NK-92 (cell line): Measurements from ENCODE around the gene NCCRP1.

ENCODE experiments used
- DNase-seq: peaks from one replicate; lab custom pipeline; 2025; ENCODE audit not compliant: unreplicated experiment; lab: John Stamatoyannopoulos, UW

The NCCRP1 gene

DNA sequence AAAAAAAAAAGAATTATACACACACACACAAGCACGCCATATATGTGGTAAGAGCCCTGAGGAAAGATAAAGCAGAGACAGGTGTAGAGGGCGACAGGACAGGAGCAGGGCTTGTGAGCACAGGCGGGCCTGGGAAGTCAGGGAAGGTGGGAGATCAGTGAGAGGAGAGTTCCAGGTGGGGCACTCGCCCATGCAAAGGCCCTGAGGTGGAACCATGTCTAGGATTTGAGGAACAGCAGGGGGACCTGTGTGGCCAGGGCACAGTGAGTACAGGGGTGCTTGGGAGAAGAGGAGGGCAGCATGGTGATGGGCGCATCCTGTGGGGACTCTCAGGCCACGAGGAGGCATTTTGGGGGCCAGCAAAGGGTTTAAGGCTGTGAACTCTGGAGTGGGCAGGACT lies 32.5 kb upstream of the NCCRP1 start:
- DNase-seq: no peak

DNA sequence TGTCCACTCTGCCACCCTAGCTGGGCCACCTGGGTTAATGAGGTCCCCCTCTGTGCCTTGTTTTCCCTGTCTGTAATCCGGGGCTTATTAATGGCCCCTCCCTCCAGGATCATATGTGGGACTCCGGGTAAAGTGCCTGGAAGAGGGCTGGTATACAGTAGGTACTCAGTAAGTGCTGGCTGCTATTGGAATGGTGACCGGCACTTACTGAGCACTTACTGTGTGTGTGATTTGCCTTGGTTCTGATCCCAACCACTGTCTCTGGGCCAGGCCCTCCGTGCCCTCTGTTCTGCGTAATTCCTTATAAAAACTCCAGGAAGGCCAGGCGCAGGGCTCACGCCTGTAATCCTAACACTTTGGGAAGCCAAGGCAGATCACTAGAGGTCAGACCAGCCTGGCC lies 30.9 kb upstream of the NCCRP1 start:
- no peak for DNase-seq

DNA sequence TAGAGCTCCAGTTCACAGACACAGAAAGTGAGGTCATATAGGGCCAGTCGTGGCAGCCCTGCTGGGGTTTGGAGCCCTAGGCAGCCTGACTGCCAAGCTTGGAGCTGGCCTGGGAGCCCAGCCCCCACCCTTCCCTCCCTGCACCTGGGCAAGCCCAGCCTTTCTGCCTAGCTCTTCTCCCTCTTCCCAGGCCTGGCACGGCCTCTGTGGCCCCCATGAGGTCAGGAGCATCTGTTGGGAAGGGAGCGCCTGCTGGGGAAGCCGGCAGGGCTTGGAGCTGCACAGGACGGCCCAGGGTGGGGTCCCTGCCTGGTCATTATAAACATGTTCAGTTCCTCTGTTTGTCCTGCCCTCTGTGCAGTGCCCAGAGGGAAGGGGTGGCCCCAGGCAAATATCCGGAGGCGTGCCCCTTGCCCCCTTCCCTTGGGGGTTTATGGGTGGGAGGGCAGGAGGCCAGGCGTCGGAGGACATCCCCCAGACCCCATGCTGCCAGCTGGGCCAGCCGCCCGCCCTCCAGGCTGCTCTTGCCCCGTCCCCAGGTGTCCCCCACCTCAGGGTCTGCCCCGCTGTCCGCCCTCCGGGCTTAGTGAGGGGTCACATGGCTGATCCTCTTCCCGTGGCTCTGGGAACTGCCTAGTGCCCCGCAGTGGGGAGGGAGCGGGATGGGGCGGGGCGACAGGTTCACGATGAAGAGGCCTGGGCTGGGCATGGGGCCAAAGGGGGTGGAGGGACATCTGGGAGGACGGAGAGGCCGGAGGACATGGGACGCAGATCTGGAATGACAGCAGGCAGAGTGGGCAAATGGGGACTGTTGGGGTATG lies 30.0 kb upstream of the NCCRP1 start:
- no peak for DNase-seq

DNA sequence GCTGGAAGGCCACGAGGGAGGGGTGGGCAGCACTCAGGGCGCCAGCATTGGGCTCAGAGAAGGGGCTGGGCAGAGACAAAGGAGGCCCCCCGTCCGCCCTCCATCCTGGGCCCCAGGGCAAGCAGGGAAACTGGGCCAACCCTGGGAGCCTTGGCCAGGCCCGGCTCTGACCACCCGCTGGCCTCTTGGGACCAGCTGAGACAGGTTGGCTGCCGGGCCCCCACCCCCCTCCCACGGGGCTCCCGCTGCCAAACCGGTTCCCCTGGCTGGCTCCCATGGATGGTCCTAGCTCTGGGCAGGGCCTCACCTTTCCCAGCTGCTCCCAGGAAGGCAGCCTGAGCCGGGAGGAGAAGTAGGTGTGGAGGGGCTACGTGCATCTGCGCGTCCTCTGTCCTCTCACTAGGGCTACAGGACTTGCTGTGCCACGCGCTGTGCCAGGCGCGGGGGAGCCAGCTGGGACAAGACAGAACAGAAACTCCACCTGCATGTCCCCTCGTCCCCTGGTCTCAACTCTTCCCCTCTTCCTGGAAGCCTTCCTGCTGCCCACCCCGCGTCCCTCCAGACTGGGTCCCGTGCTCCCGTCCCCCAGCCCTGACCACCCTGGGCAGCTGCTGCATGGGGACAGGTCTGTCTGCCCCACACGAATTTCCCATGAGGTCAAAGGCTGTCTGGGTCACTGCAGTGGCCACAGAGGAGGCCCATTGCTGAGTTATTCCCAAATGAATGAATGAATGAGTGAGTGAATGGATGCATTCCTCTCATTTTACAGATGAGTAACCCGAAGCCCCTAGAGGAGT lies 29.1 kb upstream of the NCCRP1 start:
- no peak for DNase-seq

DNA sequence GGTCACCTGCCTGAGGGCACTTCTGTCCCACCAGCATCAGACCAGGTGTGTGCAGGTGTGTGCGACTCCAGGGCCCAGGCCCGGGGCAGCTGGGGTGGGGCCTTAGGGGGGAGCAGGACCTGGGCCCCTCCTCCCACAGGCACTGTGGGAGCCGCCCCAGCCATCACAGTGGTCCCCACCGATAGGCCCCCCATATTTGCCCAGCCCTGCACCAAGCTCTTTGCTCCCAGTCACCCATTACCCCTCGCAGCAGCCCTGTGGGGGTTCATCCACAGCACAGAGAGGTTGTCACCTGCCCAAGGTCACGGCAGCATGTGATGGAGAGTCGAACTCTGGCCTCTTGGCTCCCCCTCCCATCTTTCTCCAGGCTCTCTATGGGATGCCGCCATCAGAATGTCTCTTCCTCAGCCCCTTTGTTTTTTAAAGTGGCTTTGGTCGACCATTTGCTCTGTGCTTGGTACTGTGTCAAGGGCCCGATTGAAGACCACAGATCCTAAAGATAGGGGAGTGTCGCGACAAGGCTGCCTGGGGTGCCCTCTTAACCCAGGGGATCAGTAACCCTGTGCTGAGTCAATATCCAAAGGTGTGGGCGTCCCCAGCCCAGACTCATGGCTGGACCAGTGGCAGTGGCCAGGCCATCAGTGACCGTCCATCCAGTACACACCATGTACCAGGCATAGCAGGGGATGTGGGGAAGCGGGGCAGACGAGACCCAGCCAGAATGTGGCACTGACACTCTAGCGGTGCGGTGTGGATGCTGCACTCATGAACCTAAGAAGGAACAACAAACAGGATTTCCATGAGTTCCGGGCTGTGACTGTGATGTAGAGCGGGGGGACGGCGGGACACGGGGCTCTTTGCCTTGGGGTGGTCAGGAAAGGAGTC lies 28.3 kb upstream of the NCCRP1 start:
- DNase-seq: no peak

DNA sequence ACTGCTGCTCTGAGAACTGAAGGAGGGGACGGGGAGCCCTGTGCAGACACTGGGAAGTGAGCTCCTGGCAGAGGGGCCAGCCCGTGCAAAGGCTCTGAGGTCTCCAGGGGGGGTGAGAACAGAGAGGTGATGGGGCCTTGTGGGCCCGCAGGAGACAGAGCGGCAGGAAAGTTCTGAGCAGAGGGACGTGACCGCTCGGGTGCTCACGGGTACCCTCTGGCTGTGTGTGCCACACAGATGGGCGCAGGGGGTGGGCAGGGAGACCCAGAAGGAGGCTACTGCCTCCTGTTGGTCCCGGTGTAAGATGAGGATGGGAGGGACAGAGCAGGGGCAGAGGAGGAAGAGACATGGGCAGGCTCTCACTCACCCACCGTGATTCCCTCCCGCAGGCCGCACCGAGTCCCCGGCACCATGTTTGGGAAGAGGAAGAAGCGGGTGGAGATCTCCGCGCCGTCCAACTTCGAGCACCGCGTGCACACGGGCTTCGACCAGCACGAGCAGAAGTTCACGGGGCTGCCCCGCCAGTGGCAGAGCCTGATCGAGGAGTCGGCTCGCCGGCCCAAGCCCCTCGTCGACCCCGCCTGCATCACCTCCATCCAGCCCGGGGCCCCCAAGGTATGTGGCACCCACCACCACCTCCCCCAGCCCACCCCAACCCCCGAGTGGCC lies 27.5 kb upstream of the NCCRP1 start:
- DNase-seq: no peak

DNA sequence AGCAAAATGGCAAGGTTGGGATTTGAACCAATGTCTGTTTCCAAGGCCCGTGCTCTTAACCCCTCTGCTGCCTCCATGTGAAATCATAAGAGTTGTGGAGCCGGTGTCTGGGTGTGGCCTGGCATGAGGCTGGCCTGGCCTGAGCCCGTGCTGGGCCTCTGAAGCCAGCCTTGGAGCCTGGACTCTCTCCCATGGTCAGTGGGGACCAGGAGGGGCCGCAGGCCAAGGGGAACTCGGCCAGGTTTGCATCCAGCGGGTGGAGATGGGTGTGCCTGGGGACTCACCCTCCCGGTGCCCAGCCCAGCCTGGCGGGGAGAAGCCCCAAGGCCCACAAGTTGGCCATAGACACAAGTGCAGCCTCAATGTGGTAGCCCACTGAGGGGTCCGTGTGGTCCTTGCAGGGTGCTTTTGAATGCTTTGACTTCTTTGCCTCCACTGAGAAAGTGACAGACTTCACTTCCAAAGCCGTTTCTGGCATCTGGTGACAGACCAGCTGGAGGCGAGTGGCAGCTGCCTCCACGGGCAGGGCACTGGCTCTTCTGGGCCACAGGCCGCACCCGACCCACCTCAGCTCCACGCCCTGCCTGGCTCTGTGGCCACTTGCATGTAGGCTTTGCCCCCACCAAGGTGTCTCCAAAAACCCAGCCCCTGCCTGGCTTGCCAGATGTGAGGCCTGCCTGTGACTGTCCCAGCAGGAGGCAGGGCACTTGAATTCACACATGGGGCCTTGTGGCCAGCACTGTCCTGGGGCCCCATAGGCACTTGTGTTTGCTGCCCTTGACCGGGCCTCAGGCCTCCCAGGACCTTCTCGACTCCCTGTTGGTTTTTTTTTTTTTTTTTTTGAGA lies 26.2 kb upstream of the NCCRP1 start:
- DNase-seq: no peak

DNA sequence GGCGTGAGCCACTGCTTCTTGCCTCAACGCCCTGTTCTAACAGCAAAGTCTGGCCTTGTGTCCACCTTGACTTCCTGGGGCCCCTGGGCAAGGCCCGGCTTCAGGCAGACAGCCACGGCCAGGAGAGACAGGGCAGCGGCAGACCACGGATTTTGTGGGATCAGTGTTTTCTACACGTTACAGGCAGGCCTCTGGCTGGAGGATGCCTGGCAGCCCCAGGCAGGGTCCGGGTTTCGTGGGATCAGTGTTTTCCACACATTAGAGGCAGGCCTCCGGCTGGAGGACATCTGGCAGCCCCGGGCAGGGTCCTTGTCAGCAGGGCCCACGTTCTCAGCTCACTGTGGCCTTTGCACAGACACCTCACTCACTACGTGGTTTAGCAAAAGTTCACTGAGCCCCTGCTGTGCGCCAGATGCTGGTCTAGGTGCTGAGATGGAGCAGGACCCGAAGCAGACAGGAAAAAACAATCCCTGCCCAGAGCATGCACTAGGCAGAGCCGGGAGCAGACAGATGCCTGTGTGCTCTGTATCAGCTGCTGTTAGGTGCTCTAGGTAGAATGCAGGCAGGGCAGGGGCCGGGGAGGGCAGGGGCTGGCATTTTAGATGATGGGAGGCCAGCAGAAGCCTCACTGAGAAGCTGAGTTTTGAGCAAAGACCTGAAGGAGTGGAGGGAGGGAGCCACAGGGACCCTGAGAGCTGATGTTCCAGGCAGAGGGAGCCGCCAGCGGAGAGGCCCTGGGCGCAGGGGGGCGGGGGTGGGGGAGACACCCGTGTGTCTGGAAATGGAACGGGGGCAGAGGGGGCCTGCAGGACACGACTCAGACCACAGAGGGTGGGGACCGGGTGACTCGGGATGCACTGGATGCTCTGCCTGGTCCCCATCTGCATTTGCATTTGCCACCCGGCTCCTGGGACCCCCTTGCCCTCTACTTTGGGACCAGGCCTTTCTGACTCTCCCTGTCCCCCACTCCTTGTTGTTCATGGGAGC lies 25.0 kb upstream of the NCCRP1 start:
- no peak for DNase-seq

DNA sequence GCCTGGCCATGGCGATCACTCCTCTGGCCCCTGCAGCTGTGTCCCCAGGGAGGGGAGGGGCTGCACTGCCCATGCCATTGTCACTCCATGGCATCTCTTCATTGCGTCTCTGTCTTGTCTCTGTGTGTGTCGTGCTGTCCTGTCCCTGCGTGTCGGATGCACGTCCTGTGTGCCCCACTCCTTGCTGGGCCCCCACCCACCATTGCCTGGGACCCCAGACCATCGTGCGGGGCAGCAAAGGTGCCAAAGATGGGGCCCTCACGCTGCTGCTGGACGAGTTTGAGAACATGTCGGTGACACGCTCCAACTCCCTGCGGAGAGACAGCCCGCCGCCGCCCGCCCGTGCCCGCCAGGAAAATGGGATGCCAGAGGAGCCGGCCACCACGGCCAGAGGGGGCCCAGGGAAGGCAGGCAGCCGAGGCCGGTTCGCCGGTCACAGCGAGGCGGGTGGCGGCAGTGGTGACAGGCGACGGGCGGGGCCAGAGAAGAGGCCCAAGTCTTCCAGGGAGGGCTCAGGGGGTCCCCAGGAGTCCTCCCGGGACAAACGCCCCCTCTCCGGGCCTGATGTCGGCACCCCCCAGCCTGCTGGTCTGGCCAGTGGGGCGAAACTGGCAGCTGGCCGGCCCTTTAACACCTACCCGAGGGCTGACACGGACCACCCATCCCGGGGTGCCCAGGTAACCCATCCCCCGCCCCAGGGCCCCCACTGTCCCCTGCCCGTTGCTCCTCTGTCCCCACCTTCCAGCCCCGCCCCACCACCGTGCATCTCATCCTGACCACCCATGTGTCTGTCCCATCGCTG lies 23.9 kb upstream of the NCCRP1 start:
- DNase-seq: no peak

DNA sequence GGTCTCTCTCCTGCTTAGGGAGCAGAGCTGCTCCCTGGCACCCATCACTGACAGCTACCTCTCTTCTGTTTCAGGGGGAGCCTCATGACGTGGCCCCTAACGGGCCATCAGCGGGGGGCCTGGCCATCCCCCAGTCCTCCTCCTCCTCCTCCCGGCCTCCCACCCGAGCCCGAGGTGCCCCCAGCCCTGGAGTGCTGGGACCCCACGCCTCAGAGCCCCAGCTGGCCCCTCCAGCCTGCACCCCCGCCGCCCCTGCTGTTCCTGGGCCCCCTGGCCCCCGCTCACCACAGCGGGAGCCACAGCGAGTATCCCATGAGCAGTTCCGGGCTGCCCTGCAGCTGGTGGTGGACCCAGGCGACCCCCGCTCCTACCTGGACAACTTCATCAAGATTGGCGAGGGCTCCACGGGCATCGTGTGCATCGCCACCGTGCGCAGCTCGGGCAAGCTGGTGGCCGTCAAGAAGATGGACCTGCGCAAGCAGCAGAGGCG lies 23.2 kb upstream of the NCCRP1 start:
- DNase-seq: no peak

DNA sequence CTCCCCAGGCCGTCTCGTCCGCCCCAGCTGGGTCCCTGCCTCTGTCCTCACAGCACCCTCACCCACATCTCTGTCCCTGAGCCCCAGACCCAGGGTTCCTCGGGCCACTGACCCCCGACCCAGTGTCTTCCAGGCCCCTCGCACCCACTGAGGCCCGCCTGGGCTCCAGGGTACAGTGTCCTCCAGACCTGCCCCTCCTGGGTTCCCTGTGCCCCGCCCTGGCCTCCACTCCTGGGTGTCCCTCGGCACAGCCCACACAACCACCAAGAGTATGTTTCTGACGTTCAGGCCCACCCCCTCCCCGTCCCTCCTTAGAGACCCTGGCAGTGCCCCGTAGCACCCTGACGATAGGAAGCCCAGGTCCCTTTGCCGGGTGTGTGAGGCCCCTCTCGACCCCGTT lies 22.6 kb upstream of the NCCRP1 start:
- DNase-seq: no peak

DNA sequence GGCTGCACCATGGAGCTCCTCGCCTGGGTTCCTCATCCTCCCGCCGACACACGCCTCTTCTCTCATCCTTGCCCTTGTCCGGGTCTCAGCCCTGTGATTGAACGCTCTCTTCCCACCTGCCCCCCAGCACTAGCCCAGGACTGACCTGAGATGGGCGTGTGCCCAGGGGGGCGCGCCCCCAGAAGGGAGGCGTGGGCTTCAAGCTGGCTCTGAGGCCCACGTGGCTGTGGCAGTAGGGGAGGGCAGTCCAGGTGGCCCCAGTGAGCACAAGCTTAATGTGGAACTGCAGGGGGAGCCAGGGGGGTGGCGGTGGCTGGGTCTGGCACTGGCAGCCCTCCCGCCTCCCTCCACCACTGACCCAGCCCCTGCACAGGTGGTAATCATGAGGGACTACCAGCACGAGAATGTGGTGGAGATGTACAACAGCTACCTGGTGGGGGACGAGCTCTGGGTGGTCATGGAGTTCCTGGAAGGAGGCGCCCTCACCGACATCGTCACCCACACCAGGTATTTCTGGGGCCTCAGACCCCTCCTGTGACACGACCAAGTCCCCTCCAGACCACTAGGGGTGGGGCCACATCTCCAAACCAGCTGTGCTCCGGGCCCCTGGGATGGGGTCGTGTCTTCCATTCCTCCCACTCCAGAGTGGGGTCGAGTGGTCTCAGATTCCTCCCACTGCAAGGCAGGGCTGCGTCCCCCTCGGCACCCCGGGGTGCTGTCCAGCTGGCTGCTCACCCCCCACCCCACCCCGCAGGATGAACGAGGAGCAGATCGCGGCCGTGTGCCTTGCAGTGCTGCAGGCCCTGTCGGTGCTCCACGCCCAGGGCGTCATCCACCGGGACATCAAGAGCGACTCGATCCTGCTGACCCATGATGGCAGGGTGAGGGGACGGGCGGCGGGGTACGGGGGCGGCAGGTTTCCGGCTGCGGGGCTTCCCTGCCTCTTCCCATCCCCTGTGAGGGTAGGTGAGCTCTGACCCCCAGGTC lies 21.9 kb upstream of the NCCRP1 start:
- DNase-seq: no peak

DNA sequence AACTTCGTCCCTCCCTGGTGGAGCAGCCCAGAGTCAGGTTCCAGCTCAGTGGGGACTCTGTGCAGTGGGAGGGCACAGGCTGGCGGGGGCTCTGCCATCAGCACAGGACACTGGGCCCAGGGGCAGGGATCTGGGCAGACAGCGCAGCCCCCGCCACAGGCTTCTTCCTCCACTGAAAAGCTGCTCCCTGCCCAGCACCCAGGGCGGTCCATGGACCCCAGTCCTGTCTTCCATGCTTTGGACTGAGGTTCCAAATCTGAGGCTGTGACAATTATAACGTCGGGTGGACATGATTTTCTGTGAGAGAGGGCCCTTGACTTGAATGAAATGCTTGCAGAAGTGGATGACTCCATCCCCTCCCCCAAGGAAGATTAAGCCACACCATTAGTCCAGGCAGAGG lies 21.2 kb upstream of the NCCRP1 start:
- DNase-seq: no peak

DNA sequence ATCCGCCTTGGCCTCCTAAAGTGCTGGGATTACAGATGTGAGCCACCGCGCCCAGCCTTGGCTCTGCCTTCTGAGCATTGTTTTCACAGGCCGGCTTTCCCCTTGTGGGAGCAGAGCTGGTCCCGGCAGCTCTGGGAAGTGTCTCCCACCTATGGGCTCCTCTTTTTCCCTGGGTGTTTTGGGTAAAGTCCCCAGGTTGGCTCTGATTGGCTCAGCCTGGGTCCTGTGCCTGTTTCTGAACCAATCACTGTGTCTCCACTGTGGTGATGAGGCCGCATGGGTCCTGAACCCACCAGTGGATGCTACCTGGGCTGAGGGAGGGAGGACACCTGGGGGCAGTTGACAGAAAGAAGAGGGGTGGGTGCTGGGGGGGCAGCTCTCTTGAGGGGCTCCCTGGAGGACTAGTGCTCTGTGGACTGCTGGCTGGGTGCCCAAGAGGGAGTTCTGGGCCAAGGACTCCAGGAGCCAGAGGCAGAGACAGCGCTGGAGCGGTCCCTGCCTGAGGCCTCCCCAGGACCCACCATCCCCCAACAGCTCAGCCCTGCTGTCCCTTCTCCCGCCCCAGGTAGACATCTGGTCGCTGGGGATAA lies 19.6 kb upstream of the NCCRP1 start:
- no peak for DNase-seq

DNA sequence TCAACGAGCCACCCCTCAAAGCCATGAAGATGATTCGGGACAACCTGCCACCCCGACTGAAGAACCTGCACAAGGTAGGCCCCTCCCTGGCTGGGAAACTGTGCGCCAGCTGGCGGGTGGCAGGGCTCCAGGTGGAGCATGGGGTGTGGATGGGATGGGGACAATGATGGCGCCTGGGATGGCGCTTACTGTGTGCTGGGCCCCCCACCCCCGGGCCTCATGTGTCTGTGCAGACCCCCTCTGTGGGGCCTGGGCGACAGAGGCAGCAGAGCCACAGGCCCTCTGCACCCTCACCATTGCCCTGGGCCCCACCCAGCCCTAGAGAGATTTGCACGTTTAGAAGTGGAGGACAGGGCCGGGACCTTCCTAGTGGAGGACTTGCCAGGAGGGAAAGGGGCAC lies 19.0 kb upstream of the NCCRP1 start:
- no peak for DNase-seq

DNA sequence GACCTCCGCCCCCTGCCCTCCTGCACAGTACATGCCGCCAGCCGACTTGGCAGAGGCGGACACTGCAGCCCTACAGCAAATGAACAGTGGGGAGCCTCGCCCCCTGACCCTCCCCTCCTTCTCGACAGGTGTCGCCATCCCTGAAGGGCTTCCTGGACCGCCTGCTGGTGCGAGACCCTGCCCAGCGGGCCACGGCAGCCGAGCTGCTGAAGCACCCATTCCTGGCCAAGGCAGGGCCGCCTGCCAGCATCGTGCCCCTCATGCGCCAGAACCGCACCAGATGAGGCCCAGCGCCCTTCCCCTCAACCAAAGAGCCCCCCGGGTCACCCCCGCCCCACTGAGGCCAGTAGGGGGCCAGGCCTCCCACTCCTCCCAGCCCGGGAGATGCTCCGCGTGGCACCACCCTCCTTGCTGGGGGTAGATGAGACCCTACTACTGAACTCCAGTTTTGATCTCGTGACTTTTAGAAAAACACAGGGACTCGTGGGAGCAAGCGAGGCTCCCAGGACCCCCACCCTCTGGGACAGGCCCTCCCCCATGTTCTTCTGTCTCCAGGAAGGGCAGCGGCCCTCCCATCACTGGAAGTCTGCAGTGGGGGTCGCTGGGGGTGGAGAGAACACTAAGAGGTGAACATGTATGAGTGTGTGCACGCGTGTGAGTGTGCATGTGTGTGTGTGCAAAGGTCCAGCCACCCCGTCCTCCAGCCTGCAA lies 18.3 kb upstream of the NCCRP1 start:
- no peak for DNase-seq
